Mesothelial cell of epicardium (in vitro differentiated cells): Measurements from ENCODE around the gene GSG1L2. TPM values are rescaled to one million over a fixed set of nuclear protein-coding genes. Genes with fewer than 3 reads are reported as not detected.

Experiments
- DNase-seq, 2 experiments: peaks; one replicate each; pipeline ENCODE4 v3.0.0; 2021; ENCODE audit warnings: low spot score in 2 of 2; ENCODE audit not compliant: unreplicated experiment in 2 of 2
- H3K27ac Mint-ChIP-seq: 2 replicates; pipeline ENCODE4 v1.8.0; 2021; ENCODE audit warnings: mixed read lengths
- H3K27me3 Mint-ChIP-seq: 2 replicates; pipeline ENCODE4 v1.8.0; 2021; ENCODE audit warnings: low read depth, mixed read lengths
- H3K36me3 Mint-ChIP-seq: 2 replicates; pipeline ENCODE4 v1.8.0; 2021; ENCODE audit warnings: mixed read lengths
- H3K4me1 Mint-ChIP-seq: 2 replicates; pipeline ENCODE4 v1.8.0; 2021; ENCODE audit warnings: mixed read lengths
- H3K4me3 Mint-ChIP-seq: 2 replicates; pipeline ENCODE4 v1.8.0; 2021; ENCODE audit warnings: mild to moderate bottlenecking, moderate library complexity, mixed read lengths
- H3K9me3 Mint-ChIP-seq: 2 replicates; pipeline ENCODE4 v1.8.0; 2021; ENCODE audit warnings: mixed read lengths
- CTCF ChIP-seq: fragments of 200-600 bp; sonication (generic); IDR thresholded peaks from one replicate; pipeline ENCODE4 v1.5.0; 2021; ENCODE audit warnings: antibody characterized with exemption; ENCODE audit not compliant: unreplicated experiment
- total RNA-seq: library from RNA; stranded (reverse); gene quantifications from 3 replicates; pipeline ENCODE4 v1.2.1, GENCODE V29; 2021

The GSG1L2 gene
- total RNA-seq, 1 donor from 2014 or later: not detected

DNA sequence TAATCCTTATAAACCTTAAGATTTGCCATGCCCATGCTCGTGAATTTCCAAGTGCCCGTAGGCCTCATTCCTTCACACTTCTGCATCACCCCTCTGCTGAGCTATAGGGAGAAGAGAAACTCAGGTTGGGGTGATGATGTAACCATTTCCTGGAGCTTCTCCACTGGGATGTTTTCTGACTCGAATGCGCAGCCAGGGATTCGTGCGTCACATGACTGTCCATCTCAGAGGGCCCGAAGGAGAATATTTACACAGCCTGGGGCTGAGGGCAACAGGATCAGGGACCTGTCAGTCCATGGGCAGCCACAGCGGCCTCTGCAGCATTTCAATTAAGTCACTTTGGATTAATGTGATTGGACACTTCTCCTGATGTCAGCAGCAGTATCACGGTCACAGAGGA lies 8.7 kb downstream of the GSG1L2 start:
- no peak for DNase-seq
- H3K4me3 Mint-ChIP-seq: no peak overlapping the region
- peaks cover 2% of the 10 kb centered on the region for H3K27me3 Mint-ChIP-seq
- H3K36me3 Mint-ChIP-seq: no peaks in the 10 kb centered on the region
- H3K4me1 Mint-ChIP-seq: no peaks in the 10 kb centered on the region
- no peak overlapping the region for H3K27ac Mint-ChIP-seq
- H3K9me3 Mint-ChIP-seq: no peaks in the 10 kb centered on the region
- TF ChIP-seq CTCF: no peak

DNA sequence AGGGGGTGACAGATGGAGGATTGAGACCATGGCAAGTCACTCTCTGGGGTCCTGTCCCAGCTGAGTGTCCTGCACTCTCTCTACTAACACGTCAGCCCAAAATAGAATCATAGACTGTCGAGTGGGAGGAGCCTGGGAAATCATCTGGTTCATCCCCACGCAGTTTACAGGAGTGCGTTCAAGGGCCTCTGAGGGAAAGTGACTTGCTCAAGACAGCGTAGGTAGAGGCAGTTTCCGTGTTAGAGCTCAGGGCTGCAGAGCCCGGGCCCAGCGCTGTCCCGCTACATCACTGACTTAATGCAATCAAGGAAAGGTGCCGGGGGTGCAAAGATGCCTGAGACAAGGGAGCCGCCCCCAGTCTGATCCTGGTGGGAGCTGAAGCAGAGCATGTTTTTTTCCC lies 10.3 kb downstream of the GSG1L2 start:
- Mint-ChIP-seq H3K9me3 (no peaks in the 10 kb centered on the region), H3K27me3 (peaks cover 7% of the 10 kb centered on the region)

DNA sequence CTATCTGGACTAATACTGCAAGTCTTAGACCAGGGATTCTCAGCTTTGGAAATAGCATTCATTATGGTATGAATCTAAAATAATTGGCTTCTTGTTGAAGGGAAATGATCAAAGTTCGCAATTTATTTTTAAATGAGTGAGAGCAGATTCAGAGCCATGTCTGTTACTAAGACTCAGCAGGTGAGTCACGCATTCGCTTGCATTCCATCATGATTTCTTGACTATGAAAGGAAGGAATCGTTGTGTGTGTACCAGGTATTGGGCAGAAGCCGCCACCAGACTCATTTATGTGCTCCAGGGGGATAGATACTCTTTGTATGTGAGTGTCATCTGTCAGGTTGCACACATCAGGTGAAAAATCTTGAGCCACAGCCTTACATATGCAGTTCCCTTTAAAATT lies 10.8 kb downstream of the GSG1L2 start:
- DNase-seq: no peak
- Mint-ChIP-seq H3K4me3 (no peak overlapping the region), H3K4me1 (no peaks in the 10 kb centered on the region), H3K27ac (no peak overlapping the region), H3K27me3 (peaks cover 7% of the 10 kb centered on the region), H3K36me3 (no peaks in the 10 kb centered on the region), H3K9me3 (no peaks in the 10 kb centered on the region)
- no peak for TF ChIP-seq CTCF

More for the DNA sequence above, 10.3 kb downstream of the GSG1L2 start:
- no peak for DNase-seq
- no peak overlapping the region for H3K4me3 Mint-ChIP-seq
- no peaks in the 10 kb centered on the region for H3K4me1 Mint-ChIP-seq
- H3K36me3 Mint-ChIP-seq: no peaks in the 10 kb centered on the region
- H3K27ac Mint-ChIP-seq: no peak overlapping the region
- TF ChIP-seq CTCF: no peak

DNA sequence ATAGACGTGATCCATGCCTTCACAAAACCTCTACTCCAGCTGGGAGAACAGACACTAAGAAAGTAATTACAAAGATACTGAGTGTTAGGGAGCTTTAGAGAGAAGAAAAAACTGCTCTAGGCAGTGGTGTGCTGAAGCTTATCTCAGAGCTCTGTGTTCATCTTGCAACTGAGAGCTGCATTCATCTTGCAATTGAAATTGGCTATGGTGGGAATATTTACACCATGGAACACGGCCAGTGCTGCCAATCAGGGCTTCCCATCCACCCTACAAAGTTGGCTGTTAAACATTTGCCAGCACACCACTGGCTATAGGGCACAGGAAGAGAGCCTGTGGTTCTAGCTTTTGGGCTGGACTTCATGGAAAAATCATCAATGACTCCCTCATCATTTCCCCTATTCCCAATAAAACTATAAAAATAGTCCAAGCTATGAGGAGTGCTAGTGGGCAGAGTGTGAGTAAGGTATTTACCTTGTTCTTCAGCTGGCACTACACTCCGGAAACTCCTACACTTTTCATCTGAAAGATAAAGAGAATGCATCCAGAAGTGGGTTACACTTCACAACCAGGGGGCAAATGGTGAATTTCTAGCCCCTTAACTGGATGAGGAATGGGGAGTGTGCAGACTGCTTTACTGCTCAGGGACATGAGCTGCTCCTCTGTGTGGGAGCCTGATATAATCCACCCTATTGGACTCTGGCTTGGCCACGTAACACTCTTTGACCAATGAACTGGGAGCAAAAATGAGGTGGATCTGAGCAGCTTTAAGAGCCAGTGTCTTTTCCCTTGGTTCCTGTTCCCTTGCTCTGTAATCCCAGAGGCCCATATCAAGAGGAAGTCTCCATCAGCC lies 11.6 kb downstream of the GSG1L2 start:
- Mint-ChIP-seq H3K4me1 (no peaks in the 10 kb centered on the region), H3K36me3 (no peaks in the 10 kb centered on the region)

GRCh38 chr17:9809409-9809808 lies 12.5 kb downstream of the GSG1L2 start:
- peaks cover 3% of the 10 kb centered on the region for H3K36me3 Mint-ChIP-seq
- H3K4me1 Mint-ChIP-seq: no peaks in the 10 kb centered on the region
- TF ChIP-seq CTCF: no peak
- peaks cover 14% of the 10 kb centered on the region for H3K27me3 Mint-ChIP-seq
- H3K9me3 Mint-ChIP-seq: peaks cover 10% of the 10 kb centered on the region
- DNase-seq: no peak
- H3K27ac Mint-ChIP-seq: no peak overlapping the region
- no peak overlapping the region for H3K4me3 Mint-ChIP-seq

More for the DNA sequence above, 11.6 kb downstream of the GSG1L2 start:
- DNase-seq: no peak
- TF ChIP-seq CTCF: no peak
- no peak overlapping the region for H3K4me3 Mint-ChIP-seq
- H3K27me3 Mint-ChIP-seq: peaks cover 7% of the 10 kb centered on the region
- H3K9me3 Mint-ChIP-seq: peaks cover under 1% of the 10 kb centered on the region
- no peak overlapping the region for H3K27ac Mint-ChIP-seq
